Uterus (tissue), 4 donors: Measurements from ENCODE around the gene LRIG1. TPM values are rescaled to one million over a fixed set of nuclear protein-coding genes. Genes with fewer than 3 reads are reported as not detected.

Source experiments
- DNase-seq, 2 donors: peaks; one replicate each; pipeline ENCODE4 v3.0.0-alpha.2; 2019 to 2020
- H3K27ac ChIP-seq, 2 donors: fragments of 200-600 bp; sonication (generic); 1 replicate in 1 of 2; 2 replicates in 1 of 2; pipeline ENCODE4 v1.5.1; 2016 to 2018
- H3K27me3 ChIP-seq, 2 donors: fragments of 200-600 bp; sonication (generic); one replicate each; pipeline ENCODE4 v1.5.1; 2018 to 2019; ENCODE audit warnings: control low read depth in 1 of 2
- H3K36me3 ChIP-seq, 2 donors: fragments of 200-600 bp; sonication (generic); one replicate each; pipeline ENCODE4 v1.5.1; 2019; ENCODE audit warnings: control low read depth in 1 of 2
- H3K4me1 ChIP-seq, 2 donors: fragments of 200-600 bp; sonication (generic); one replicate each; pipeline ENCODE4 v1.5.1; 2018 to 2019; ENCODE audit warnings: control low read depth in 1 of 2
- H3K4me3 ChIP-seq, 2 donors: fragments of 200-600 bp; sonication (generic); 1 replicate in 1 of 2; 2 replicates in 1 of 2; pipeline ENCODE4 v1.5.1; 2018 to 2019; ENCODE audit warnings: mild to moderate bottlenecking in 1 of 2
- H3K9me3 ChIP-seq, 2 donors: fragments of 200-600 bp; sonication (generic); one replicate each; pipeline ENCODE4 v1.5.1; 2019; ENCODE audit warnings: control low read depth in 1 of 2
- POLR2A ChIP-seq, 2 donors: fragments of 450-650 bp; IDR thresholded peaks; one replicate each; pipeline ENCODE4 v1.6.1; 2016; ENCODE audit warnings: antibody characterized with exemption in 2 of 2, mild to moderate bottlenecking in 1 of 2, moderate library complexity in 1 of 2
- intact Hi-C: fragments of 100-400 bp; cut with DNase I; formaldehyde crosslinking; loops from one replicate; pipeline ENCODE4 v1.15.1; 2023; ENCODE audit warnings: low total_unique reads
- total RNA-seq, 4 donors: library from RNA; depleted of rRNA in 3 of 4; stranded (reverse); fragments of >200 nt in 3 of 4; gene quantifications; one replicate each; pipeline versions ENCODE4 v1.1.0 to v1.2.4, GENCODE V29; 2014 to 2023
- TF ChIP-seq, protein P1 (sequence below), 4 experiments: fragments of 200-600 bp in 2 of 4; fragments of 450-650 bp in 2 of 4; sonication (generic) in 2 of 4; IDR thresholded peaks; one replicate each; pipeline ENCODE4 v1.5.1; 2016 to 2019; ENCODE audit warnings: antibody characterized with exemption in 4 of 4, mild to moderate bottlenecking in 2 of 4, moderate library complexity in 1 of 4
- donor health status: DM: yes; HTN: yes; CAD: no.

The LRIG1 gene
- total RNA-seq, 4 donors from 2014 or later, result 20.9 to 108 (median 69.6) TPM

DNA sequence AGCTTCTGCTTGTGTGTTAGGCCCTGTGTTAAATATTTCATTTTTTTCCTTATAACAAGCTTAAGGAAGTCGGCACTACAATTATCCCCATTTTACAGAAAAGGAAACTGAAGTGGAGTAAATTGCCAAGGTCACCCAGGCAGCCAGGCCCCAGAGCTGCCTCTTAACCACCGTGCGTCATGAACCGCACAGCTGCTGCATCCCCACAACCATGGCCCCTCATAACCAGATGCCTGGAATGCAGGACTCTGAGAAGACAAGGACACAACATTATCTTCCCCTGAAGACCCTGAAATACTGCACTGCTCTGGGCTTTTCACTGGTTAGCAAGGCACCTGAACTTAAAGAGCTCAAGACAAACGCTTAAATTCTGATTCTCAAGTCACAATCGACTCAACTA is 14.6 kb downstream of the LRIG1 start:
- TF ChIP-seq, protein P1, sequence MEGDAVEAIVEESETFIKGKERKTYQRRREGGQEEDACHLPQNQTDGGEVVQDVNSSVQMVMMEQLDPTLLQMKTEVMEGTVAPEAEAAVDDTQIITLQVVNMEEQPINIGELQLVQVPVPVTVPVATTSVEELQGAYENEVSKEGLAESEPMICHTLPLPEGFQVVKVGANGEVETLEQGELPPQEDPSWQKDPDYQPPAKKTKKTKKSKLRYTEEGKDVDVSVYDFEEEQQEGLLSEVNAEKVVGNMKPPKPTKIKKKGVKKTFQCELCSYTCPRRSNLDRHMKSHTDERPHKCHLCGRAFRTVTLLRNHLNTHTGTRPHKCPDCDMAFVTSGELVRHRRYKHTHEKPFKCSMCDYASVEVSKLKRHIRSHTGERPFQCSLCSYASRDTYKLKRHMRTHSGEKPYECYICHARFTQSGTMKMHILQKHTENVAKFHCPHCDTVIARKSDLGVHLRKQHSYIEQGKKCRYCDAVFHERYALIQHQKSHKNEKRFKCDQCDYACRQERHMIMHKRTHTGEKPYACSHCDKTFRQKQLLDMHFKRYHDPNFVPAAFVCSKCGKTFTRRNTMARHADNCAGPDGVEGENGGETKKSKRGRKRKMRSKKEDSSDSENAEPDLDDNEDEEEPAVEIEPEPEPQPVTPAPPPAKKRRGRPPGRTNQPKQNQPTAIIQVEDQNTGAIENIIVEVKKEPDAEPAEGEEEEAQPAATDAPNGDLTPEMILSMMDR (IDR thresholded peaks at IDR 0.05), result no peak
- TF ChIP-seq POLR2A (IDR thresholded peaks at IDR 0.05), result no peak
- no peaks in the 10 kb centered on the region for H3K27me3 ChIP-seq
- intact Hi-C loops, result no loop called here
- no peaks in the 10 kb centered on the region for H3K36me3 ChIP-seq
- no peak for DNase-seq
- H3K4me3 ChIP-seq, result no peak overlapping the region
- H3K4me1 ChIP-seq, result peaks cover 11 to 17% of the 10 kb centered on the region in 2 donors
- H3K9me3 ChIP-seq, result no peaks in the 10 kb centered on the region
- peak overlapping the region; percentile 84 to 88 for H3K27ac ChIP-seq

DNA sequence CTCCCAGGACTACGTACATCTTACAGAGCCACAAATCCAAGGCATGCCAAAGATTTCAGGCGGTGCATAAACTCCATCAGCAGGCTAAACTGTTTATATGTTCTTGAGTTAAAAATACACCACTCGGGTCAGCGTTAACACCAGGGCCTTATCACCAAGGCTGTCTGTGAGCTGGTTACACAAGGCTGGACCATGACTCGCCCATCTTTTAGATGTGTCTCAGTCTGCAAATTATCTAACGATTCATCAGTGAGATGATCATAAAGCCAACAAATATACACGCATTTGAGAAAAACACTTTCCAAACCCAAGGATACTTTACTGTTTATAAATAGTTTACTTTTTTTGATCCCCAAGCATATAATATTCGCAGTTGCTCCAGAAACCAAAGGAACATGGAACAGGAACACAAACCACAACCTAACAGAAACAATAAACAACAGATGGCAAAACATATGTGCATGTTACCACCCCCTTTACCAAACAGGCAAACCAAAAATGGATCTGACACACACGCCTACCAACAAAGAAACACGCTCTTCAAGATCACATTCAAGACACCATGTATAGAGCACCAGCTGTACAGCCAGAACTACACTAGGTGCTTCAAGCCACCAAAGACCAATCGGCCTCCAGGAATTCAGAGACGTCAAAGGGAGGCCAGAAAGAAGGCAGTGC is 15.4 kb downstream of the LRIG1 start:
- Histone ChIP-seq H3K27ac (peak overlapping the region; percentile 84 to 88), H3K9me3 (no peaks in the 10 kb centered on the region), H3K36me3 (no peaks in the 10 kb centered on the region), H3K4me1 (peaks cover 10 to 16% of the 10 kb centered on the region in 2 donors), H3K27me3 (no peaks in the 10 kb centered on the region), H3K4me3 (no peak overlapping the region)
- intact Hi-C loops, result no loop called here
- TF ChIP-seq, protein P1 (IDR thresholded peaks at IDR 0.05), result no peak
- TF ChIP-seq POLR2A (IDR thresholded peaks at IDR 0.05), result no peak
- no peak for DNase-seq

DNA sequence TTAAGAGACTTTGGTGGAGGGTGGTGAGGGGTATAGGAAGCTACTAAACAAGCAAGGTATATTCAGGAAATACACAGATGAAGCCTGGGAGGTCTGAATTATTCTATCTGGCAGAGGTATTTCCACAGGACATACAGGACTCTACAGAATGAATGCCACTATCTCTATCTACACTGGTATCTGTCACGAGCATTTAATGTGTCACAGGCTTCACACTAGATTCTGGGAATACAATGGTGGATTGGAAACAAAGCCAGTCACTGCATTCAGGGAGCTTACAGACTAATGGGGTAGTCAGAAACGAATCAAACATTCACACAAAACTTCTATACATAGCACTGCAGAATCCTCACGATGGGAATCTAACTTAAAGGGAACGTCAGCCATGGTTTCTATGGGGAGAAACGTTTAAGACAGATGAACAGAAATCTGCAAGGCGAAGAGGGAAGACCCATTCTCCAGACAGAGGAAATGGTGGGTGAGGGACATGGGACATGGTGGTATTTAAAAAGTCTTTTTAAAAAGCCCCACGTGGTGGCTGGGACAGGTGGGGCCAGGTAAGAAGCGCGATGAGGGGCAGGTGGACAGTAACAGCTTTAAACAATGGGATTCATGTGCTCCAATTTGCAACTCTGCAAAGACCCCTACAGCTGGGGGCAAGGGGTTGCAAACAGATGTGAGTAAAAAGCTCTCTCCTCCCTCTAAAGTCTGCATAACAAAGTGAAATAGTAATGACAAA is 16.5 kb downstream of the LRIG1 start:
- Histone ChIP-seq H3K4me3 (no peak overlapping the region), H3K9me3 (no peaks in the 10 kb centered on the region), H3K27ac (peak overlapping the region; percentile 84 to 88), H3K4me1 (peaks cover 14 to 16% of the 10 kb centered on the region in 2 donors), H3K36me3 (no peaks in the 10 kb centered on the region), H3K27me3 (no peaks in the 10 kb centered on the region)
- intact Hi-C loops, result no loop called here
- TF ChIP-seq, protein P1 (IDR thresholded peaks at IDR 0.05), result no peak
- TF ChIP-seq POLR2A (IDR thresholded peaks at IDR 0.05), result no peak
- DNase-seq, result no peak

DNA sequence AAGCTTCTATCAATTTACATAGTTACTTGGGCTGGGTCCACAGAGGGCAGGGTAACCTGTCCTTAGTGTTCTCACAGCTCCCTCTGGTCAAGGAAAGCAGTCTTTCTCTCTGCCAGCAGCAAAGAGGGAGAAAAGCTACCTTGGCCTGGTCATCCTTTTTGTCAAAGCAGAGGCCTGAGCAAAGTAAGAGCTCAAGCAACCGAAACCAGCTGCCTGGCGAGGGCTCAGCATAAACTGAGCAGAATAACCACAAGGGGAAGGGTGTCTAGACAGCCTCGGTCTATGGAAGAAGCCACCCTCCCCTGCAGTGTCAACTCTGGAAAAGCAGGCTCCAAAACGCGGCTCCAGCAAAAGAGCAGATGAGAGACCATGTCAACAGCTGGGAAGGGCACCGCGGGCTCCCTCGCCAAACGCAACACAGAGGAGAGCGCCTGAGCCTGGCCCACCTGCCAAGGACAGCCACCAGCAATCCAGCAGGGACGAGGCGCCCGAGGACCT is 17.4 kb downstream of the LRIG1 start:
- Histone ChIP-seq H3K27ac (peak overlapping the region; percentile 84 to 88), H3K9me3 (no peaks in the 10 kb centered on the region), H3K27me3 (no peaks in the 10 kb centered on the region), H3K36me3 (no peaks in the 10 kb centered on the region), H3K4me3 (no peak overlapping the region), H3K4me1 (peaks cover 16 to 20% of the 10 kb centered on the region in 2 donors)
- intact Hi-C loops, result no loop called here
- TF ChIP-seq, protein P1 (IDR thresholded peaks at IDR 0.05), result peak in 1 of 4 experiments; percentile 4
- no peak for TF ChIP-seq POLR2A (IDR thresholded peaks at IDR 0.05)
- DNase-seq, result no peak

DNA sequence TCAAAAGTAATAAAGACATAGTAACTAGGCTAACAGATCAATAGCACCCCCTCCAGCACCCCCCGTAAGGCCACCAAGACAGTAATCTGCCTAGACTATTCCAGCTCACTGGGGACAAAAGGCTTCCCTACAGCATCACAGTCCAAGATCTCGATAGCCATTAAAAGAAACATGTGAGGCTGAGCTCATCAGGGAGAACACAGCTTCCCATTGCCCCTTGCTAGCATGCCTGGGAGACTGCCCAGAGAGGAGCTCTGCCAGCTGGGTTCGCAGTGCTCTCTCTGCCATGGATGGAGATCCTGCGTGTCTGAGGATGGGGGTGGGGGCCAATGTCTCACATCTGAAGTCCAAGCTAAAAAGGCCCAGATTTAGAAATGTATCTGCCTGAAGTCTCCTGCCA is 17.8 kb downstream of the LRIG1 start:
- DNase-seq, result peak; percentile 89
- Histone ChIP-seq H3K9me3 (no peaks in the 10 kb centered on the region), H3K4me3 (no peak overlapping the region), H3K27me3 (no peaks in the 10 kb centered on the region), H3K36me3 (no peaks in the 10 kb centered on the region), H3K27ac (peak overlapping the region; percentile 84 to 88), H3K4me1 (peaks cover 16 to 20% of the 10 kb centered on the region in 2 donors)
- intact Hi-C loops, result no loop called here
- TF ChIP-seq POLR2A (IDR thresholded peaks at IDR 0.05), result no peak
- TF ChIP-seq, protein P1 (IDR thresholded peaks at IDR 0.05), result no peak
